GM23338 (cell line): Measurements from ENCODE around the gene FRMD4A. TPM values are rescaled to one million over a fixed set of nuclear protein-coding genes. Genes with fewer than 3 reads are reported as not detected.
"Not testable (repeated sequence)": the region's sequence is repeated elsewhere in the genome, so short reads cannot be mapped to it uniquely, and the experiment has no call there.

Source experiments
- ATAC-seq: fragments of 200-7000 bp; cut with Tn5 transposase; 3 replicates; pipeline ENCODE4 v1.9.1; 2020
- DNase-seq: peaks from one replicate; pipeline ENCODE4 v3.0.0-alpha.2; 2015; ENCODE audit warnings: low spot score
- H2AFZ ChIP-seq: fragments of 200-600 bp; sonication (generic); 2 replicates; pipeline ENCODE4 v1.8.0; 2016; ENCODE audit warnings: antibody characterized with exemption, mild to moderate bottlenecking, moderate library complexity
- H3F3A ChIP-seq: fragments of 200-600 bp; sonication (generic); replicated peaks from 2 replicates; pipeline ENCODE4 v1.8.0; 2017; ENCODE audit warnings: antibody characterized with exemption, mixed run types, low read depth
- H3K27ac ChIP-seq: fragments of 200-600 bp; sonication (generic); 2 replicates; pipeline ENCODE4 v1.6.1; 2016; ENCODE audit warnings: low read depth
- H3K27me3 ChIP-seq: fragments of 200-600 bp; sonication (generic); 2 replicates; pipeline ENCODE4 v1.8.0; 2016; ENCODE audit warnings: mild to moderate bottlenecking, mixed run types, moderate library complexity; ENCODE audit not compliant: insufficient read depth
- H3K36me3 ChIP-seq: fragments of 200-600 bp; sonication (generic); 2 replicates; pipeline ENCODE4 v1.8.0; 2016; ENCODE audit warnings: mild to moderate bottlenecking; ENCODE audit not compliant: insufficient read depth
- H3K4me1 ChIP-seq: fragments of 200-600 bp; sonication (generic); 2 replicates; pipeline ENCODE4 v1.8.0; 2016; ENCODE audit warnings: mild to moderate bottlenecking, moderate library complexity; ENCODE audit not compliant: insufficient read depth
- H3K4me2 ChIP-seq: fragments of 200-600 bp; sonication (generic); 2 replicates; pipeline ENCODE4 v1.7.1; 2017; ENCODE audit warnings: mixed run types
- H3K4me3 ChIP-seq: fragments of 200-600 bp; sonication (generic); 2 replicates; pipeline ENCODE4 v1.6.1; 2016; ENCODE audit warnings: mixed run types
- H3K79me2 ChIP-seq: fragments of 200-600 bp; sonication (generic); replicated peaks from 2 replicates; pipeline ENCODE4 v1.8.0; 2017; ENCODE audit warnings: mild to moderate bottlenecking; ENCODE audit not compliant: insufficient read depth
- H3K9me2 ChIP-seq: fragments of 200-600 bp; sonication (generic); 2 replicates; pipeline ENCODE4 v1.8.0; 2017; ENCODE audit not compliant: insufficient read depth
- H4K20me1 ChIP-seq: fragments of 200-600 bp; sonication (generic); replicated peaks from 2 replicates; pipeline ENCODE4 v1.8.0; 2017; ENCODE audit warnings: mild to moderate bottlenecking; ENCODE audit not compliant: insufficient read depth
- H3K27ac Mint-ChIP-seq: 2 replicates; pipeline ENCODE4 v1.8.0; 2020; ENCODE audit warnings: inconsistent platforms, mild to moderate bottlenecking, moderate library complexity, mixed read lengths
- H3K27me3 Mint-ChIP-seq: 3 replicates; pipeline ENCODE4 v1.8.0; 2022; ENCODE audit warnings: low read depth, mild to moderate bottlenecking, moderate library complexity, mixed read lengths, inconsistent platforms; ENCODE audit not compliant: insufficient read depth, poor library complexity
- H3K36me3 Mint-ChIP-seq: 3 replicates; pipeline ENCODE4 v1.8.0; 2021; ENCODE audit warnings: low read depth, mild to moderate bottlenecking, inconsistent platforms, moderate library complexity, mixed read lengths
- H3K4me1 Mint-ChIP-seq: 3 replicates; pipeline ENCODE4 v1.8.0; 2020; ENCODE audit warnings: mild to moderate bottlenecking, inconsistent platforms, mixed read lengths
- H3K4me3 Mint-ChIP-seq: 3 replicates; pipeline ENCODE4 v1.8.0; 2021; ENCODE audit warnings: moderate library complexity, mild to moderate bottlenecking, inconsistent platforms, mixed read lengths
- H3K9me3 Mint-ChIP-seq: 3 replicates; pipeline ENCODE4 v1.8.0; 2020; ENCODE audit warnings: moderate library complexity, mild to moderate bottlenecking, inconsistent platforms, mixed read lengths
- CREB1 ChIP-seq: fragments of 250-450 bp; sonication (Bioruptor Pico); IDR thresholded peaks from 2 replicates; pipeline ENCODE4 v1.5.0; 2020; ENCODE audit warnings: low read depth, mild to moderate bottlenecking, moderate library complexity
- JUNB ChIP-seq: IDR thresholded peaks from one replicate; pipeline ENCODE4 v1.6.1; 2016; ENCODE audit warnings: antibody characterized with exemption; ENCODE audit not compliant: unreplicated experiment
- NANOG ChIP-seq: IDR thresholded peaks from 2 replicates; pipeline ENCODE4 v1.6.1; 2016; ENCODE audit warnings: antibody characterized with exemption, borderline replicate concordance
- POLR2AphosphoS5 ChIP-seq: IDR thresholded peaks from 2 replicates; pipeline ENCODE4 v1.6.1; 2016; ENCODE audit warnings: antibody characterized with exemption, low read depth
- ZNF114 ChIP-seq: fragments of 250-450 bp; sonication (Bioruptor Pico); IDR thresholded peaks from 2 replicates; pipeline ENCODE4 v1.5.0; 2020; ENCODE audit warnings: mild to moderate bottlenecking, moderate library complexity
- ZNF331 ChIP-seq: fragments of 250-450 bp; sonication (Bioruptor Pico); IDR thresholded peaks from 2 replicates; pipeline ENCODE4 v1.5.0; 2020; ENCODE audit warnings: low read depth, mild to moderate bottlenecking, moderate library complexity
- polyA plus RNA-seq: library from polyadenylated mRNA; unstranded; fragments of >200 nt; fragmentation: Nextera tagmentation; extraction: Ambion mirVana; gene quantifications from 2 replicates; pipeline ENCODE4 v1.2.1, GENCODE V29; 2016
- total RNA-seq: library from RNA; depleted of rRNA; stranded (reverse); fragments of >200 nt; shearing (Covaris generic); gene quantifications from 2 replicates; pipeline ENCODE4 v1.2.3, GENCODE V29; 2014
- TF ChIP-seq, protein P1 (sequence below), 2 experiments: fragments of 200-600 bp in 1 of 2; sonication (generic) in 1 of 2; conservative IDR thresholded peaks; 2 replicates each; pipeline versions ENCODE4 v1.5.1 to v1.6.1; 2016 to 2017; ENCODE audit warnings: antibody characterized with exemption in 2 of 2, low read depth in 2 of 2, mild to moderate bottlenecking in 2 of 2, moderate library complexity in 1 of 2
- TF ChIP-seq, protein P2 (sequence below): IDR thresholded peaks from 2 replicates; pipeline ENCODE4 v1.6.1; 2016; ENCODE audit warnings: antibody characterized with exemption
- TF ChIP-seq, protein P3 (sequence below): IDR thresholded peaks from one replicate; pipeline ENCODE4 v1.6.1; 2018; ENCODE audit warnings: antibody characterized with exemption; ENCODE audit not compliant: unreplicated experiment
- TF ChIP-seq, protein P4 (sequence below): fragments of 250-450 bp; sonication (Bioruptor Pico); IDR thresholded peaks from 2 replicates; pipeline ENCODE4 v1.5.0; 2020; ENCODE audit warnings: mild to moderate bottlenecking, moderate library complexity

FRMD4A gene
- total and polyA plus RNA-seq, 2 experiments from 2014 or later = 14.0 to 20.1 TPM

DNA sequence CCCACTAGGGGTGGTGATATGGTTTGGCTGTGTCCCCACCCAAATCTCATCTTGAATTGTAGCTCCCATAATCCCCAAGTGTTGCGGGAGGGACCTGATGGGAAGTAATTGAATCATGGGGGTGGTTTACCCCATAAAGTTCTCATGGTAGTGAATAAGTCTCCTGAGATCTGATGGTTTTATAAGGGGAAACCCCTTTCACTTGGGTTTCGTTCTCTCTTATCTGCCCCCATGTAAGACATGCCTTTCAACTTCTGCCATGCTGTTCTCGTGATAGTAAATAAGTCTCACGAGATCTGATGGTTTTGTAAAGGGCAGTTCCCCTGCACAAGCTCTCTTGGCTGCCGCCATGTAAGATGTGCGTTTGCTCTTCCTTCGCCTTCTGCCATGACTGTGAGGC, 117.0 kb downstream of the FRMD4A start:
- not testable (repeated sequence) for H4K20me1 ChIP-seq, H3K4me1 Mint-ChIP-seq, H3F3A ChIP-seq, ATAC-seq, H3K27ac ChIP-seq, H2AFZ ChIP-seq, H3K27ac Mint-ChIP-seq, DNase-seq, H3K9me3 Mint-ChIP-seq, H3K4me3 ChIP-seq, H3K36me3 Mint-ChIP-seq, H3K27me3 ChIP-seq, H3K79me2 ChIP-seq, H3K4me1 ChIP-seq, H3K36me3 ChIP-seq, H3K4me2 ChIP-seq, H3K4me3 Mint-ChIP-seq, H3K27me3 Mint-ChIP-seq
- H3K9me2 ChIP-seq = peaks cover 11% of the 10 kb centered on the region; the same call in 1 of the 2 replicates

DNA sequence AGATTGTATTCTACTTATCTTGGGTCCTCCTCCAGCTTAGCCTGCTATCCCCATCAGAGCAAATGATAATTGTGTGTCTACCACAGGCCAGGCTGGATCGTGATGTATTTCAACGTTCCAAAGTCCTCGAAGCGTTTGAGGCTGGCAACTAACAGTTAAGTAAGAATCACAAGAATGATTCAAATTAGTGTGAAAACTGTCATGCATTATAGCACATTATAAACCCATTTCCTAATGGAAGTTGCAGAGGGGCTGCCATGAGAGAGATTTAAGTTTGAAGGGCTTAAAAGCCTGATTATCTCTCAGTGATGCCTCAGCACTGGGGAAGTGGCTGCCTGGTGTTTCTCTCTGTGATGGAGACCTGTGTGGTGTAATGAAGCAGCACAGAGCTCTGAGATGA, 119.1 kb downstream of the FRMD4A start:
- no peaks in the 10 kb centered on the region for H3K36me3 Mint-ChIP-seq
- no peaks in the 10 kb centered on the region; the same call in 2 of the 3 replicates for H3K4me1 Mint-ChIP-seq
- no peak overlapping the region for H3K27ac Mint-ChIP-seq
- H3K79me2 ChIP-seq = no peaks in the 10 kb centered on the region
- no peak overlapping the region for H2AFZ ChIP-seq
- H3K27ac ChIP-seq = no peak overlapping the region
- no peak overlapping the region for H3K4me3 ChIP-seq
- H3K4me2 ChIP-seq = no peak overlapping the region
- H3K27me3 ChIP-seq = no peaks in the 10 kb centered on the region
- H3K9me3 Mint-ChIP-seq = no peaks in the 10 kb centered on the region
- no peak for DNase-seq
- no peaks in the 10 kb centered on the region for H3F3A ChIP-seq
- H3K36me3 ChIP-seq = no peaks in the 10 kb centered on the region
- peaks cover 5% of the 10 kb centered on the region; the same call in 1 of the 2 replicates for H3K9me2 ChIP-seq
- ATAC-seq = no peak
- H3K4me3 Mint-ChIP-seq = no peak overlapping the region
- no peaks in the 10 kb centered on the region for H4K20me1 ChIP-seq
- H3K4me1 ChIP-seq = no peaks in the 10 kb centered on the region
- peaks cover 4% of the 10 kb centered on the region for H3K27me3 Mint-ChIP-seq
- TF ChIP-seq CREB1 (CRISPR knock-in tag) (no peak), ZNF114 (no peak), POLR2AphosphoS5 (no peak), JUNB (no peak), ZNF331 (CRISPR knock-in tag) (no peak), NANOG (no peak)
- TF ChIP-seq, protein P1, sequence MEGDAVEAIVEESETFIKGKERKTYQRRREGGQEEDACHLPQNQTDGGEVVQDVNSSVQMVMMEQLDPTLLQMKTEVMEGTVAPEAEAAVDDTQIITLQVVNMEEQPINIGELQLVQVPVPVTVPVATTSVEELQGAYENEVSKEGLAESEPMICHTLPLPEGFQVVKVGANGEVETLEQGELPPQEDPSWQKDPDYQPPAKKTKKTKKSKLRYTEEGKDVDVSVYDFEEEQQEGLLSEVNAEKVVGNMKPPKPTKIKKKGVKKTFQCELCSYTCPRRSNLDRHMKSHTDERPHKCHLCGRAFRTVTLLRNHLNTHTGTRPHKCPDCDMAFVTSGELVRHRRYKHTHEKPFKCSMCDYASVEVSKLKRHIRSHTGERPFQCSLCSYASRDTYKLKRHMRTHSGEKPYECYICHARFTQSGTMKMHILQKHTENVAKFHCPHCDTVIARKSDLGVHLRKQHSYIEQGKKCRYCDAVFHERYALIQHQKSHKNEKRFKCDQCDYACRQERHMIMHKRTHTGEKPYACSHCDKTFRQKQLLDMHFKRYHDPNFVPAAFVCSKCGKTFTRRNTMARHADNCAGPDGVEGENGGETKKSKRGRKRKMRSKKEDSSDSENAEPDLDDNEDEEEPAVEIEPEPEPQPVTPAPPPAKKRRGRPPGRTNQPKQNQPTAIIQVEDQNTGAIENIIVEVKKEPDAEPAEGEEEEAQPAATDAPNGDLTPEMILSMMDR (conservative IDR thresholded peaks at IDR 0.05; ENCODE audit: low read depth in 2 of 2) = no peak
- TF ChIP-seq, protein P2, sequence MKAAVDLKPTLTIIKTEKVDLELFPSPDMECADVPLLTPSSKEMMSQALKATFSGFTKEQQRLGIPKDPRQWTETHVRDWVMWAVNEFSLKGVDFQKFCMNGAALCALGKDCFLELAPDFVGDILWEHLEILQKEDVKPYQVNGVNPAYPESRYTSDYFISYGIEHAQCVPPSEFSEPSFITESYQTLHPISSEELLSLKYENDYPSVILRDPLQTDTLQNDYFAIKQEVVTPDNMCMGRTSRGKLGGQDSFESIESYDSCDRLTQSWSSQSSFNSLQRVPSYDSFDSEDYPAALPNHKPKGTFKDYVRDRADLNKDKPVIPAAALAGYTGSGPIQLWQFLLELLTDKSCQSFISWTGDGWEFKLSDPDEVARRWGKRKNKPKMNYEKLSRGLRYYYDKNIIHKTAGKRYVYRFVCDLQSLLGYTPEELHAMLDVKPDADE = no peak
- TF ChIP-seq, protein P3, sequence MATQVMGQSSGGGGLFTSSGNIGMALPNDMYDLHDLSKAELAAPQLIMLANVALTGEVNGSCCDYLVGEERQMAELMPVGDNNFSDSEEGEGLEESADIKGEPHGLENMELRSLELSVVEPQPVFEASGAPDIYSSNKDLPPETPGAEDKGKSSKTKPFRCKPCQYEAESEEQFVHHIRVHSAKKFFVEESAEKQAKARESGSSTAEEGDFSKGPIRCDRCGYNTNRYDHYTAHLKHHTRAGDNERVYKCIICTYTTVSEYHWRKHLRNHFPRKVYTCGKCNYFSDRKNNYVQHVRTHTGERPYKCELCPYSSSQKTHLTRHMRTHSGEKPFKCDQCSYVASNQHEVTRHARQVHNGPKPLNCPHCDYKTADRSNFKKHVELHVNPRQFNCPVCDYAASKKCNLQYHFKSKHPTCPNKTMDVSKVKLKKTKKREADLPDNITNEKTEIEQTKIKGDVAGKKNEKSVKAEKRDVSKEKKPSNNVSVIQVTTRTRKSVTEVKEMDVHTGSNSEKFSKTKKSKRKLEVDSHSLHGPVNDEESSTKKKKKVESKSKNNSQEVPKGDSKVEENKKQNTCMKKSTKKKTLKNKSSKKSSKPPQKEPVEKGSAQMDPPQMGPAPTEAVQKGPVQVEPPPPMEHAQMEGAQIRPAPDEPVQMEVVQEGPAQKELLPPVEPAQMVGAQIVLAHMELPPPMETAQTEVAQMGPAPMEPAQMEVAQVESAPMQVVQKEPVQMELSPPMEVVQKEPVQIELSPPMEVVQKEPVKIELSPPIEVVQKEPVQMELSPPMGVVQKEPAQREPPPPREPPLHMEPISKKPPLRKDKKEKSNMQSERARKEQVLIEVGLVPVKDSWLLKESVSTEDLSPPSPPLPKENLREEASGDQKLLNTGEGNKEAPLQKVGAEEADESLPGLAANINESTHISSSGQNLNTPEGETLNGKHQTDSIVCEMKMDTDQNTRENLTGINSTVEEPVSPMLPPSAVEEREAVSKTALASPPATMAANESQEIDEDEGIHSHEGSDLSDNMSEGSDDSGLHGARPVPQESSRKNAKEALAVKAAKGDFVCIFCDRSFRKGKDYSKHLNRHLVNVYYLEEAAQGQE = no peak
- TF ChIP-seq, protein P4, sequence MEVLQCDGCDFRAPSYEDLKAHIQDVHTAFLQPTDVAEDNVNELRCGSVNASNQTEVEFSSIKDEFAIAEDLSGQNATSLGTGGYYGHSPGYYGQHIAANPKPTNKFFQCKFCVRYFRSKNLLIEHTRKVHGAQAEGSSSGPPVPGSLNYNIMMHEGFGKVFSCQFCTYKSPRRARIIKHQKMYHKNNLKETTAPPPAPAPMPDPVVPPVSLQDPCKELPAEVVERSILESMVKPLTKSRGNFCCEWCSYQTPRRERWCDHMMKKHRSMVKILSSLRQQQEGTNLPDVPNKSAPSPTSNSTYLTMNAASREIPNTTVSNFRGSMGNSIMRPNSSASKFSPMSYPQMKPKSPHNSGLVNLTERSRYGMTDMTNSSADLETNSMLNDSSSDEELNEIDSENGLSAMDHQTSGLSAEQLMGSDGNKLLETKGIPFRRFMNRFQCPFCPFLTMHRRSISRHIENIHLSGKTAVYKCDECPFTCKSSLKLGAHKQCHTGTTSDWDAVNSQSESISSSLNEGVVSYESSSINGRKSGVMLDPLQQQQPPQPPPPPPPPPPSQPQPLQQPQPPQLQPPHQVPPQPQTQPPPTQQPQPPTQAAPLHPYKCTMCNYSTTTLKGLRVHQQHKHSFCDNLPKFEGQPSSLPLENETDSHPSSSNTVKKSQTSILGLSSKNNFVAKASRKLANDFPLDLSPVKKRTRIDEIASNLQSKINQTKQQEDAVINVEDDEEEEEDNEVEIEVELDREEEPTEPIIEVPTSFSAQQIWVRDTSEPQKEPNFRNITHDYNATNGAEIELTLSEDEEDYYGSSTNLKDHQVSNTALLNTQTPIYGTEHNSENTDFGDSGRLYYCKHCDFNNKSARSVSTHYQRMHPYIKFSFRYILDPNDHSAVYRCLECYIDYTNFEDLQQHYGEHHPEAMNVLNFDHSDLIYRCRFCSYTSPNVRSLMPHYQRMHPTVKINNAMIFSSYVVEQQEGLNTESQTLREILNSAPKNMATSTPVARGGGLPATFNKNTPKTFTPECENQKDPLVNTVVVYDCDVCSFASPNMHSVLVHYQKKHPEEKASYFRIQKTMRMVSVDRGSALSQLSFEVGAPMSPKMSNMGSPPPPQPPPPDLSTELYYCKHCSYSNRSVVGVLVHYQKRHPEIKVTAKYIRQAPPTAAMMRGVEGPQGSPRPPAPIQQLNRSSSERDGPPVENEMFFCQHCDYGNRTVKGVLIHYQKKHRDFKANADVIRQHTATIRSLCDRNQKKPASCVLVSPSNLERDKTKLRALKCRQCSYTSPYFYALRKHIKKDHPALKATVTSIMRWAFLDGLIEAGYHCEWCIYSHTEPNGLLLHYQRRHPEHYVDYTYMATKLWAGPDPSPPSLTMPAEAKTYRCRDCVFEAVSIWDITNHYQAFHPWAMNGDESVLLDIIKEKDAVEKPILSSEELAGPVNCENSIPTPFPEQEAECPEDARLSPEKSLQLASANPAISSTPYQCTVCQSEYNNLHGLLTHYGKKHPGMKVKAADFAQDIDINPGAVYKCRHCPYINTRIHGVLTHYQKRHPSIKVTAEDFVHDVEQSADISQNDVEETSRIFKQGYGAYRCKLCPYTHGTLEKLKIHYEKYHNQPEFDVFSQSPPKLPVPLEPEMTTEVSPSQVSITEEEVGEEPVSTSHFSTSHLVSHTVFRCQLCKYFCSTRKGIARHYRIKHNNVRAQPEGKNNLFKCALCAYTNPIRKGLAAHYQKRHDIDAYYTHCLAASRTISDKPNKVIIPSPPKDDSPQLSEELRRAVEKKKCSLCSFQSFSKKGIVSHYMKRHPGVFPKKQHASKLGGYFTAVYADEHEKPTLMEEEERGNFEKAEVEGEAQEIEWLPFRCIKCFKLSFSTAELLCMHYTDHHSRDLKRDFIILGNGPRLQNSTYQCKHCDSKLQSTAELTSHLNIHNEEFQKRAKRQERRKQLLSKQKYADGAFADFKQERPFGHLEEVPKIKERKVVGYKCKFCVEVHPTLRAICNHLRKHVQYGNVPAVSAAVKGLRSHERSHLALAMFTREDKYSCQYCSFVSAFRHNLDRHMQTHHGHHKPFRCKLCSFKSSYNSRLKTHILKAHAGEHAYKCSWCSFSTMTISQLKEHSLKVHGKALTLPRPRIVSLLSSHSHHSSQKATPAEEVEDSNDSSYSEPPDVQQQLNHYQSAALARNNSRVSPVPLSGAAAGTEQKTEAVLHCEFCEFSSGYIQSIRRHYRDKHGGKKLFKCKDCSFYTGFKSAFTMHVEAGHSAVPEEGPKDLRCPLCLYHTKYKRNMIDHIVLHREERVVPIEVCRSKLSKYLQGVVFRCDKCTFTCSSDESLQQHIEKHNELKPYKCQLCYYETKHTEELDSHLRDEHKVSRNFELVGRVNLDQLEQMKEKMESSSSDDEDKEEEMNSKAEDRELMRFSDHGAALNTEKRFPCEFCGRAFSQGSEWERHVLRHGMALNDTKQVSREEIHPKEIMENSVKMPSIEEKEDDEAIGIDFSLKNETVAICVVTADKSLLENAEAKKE = no peak
